IPS-20b (cell line): ENCODE results near the gene EIF4A3.
A peak's percentile ranks its signal among the peaks of the same experiment; 100 is the strongest.

Source experiments
- H3K27ac ChIP-seq: one replicate; pipeline ENCODE4 v1.5.1; 2013; ENCODE audit warnings: low read length
- H3K27me3 ChIP-seq: 2 replicates; pipeline ENCODE4 v1.6.1; 2013; ENCODE audit warnings: mild to moderate bottlenecking, low read length, inconsistent platforms; ENCODE audit not compliant: insufficient read depth
- H3K36me3 ChIP-seq: 2 replicates; pipeline ENCODE4 v1.6.1; 2013; ENCODE audit warnings: low read depth, mild to moderate bottlenecking, inconsistent platforms, low read length, moderate library complexity; ENCODE audit not compliant: insufficient read depth
- H3K4me1 ChIP-seq: 2 replicates; pipeline ENCODE4 v1.6.1; 2013; ENCODE audit warnings: mild to moderate bottlenecking, control low read depth, inconsistent platforms, low read length, moderate library complexity; ENCODE audit not compliant: insufficient read depth
- H3K4me3 ChIP-seq: 2 replicates; pipeline ENCODE4 v1.5.1; 2013; ENCODE audit warnings: mild to moderate bottlenecking, low read length, inconsistent platforms
- H3K9ac ChIP-seq: 2 replicates; pipeline ENCODE4 v1.6.1; 2013; ENCODE audit warnings: low read depth, mild to moderate bottlenecking, inconsistent platforms, low read length, moderate library complexity
- H3K9me3 ChIP-seq: 2 replicates; pipeline ENCODE4 v1.6.1; 2013; ENCODE audit warnings: mild to moderate bottlenecking, low read depth, low read length, inconsistent platforms; ENCODE audit not compliant: insufficient read depth

The EIF4A3 gene

GRCh38 chr17:80147035-80147822, at the start of gene EIF4A3:
EIF4A3 (minus strand) TSS chr17:80147128; CDS start chr17:80146961, 167 bp downstream.
- Histone ChIP-seq H3K36me3 (peaks cover 37% of the 10 kb centered on the region), H3K27ac (peak within 1 kb of the TSS; percentile 34), H3K9ac (peak within 1 kb of the TSS; percentile 90), H3K9me3 (no peaks in the 10 kb centered on the region), H3K4me3 (peak within 1 kb of the TSS; percentile 91), H3K4me1 (peaks cover 9% of the 10 kb centered on the region), H3K27me3 (no peaks in the 10 kb centered on the region)

GRCh38 chr17:80196652-80197051, 49.7 kb upstream of the EIF4A3 start:
- H3K27me3 ChIP-seq: no peaks in the 10 kb centered on the region
- no peaks in the 10 kb centered on the region for H3K4me1 ChIP-seq
- H3K4me3 ChIP-seq: no peak overlapping the region
- H3K9ac ChIP-seq: no peak overlapping the region
- no peak overlapping the region for H3K27ac ChIP-seq
- no peaks in the 10 kb centered on the region for H3K9me3 ChIP-seq
- H3K36me3 ChIP-seq: no peaks in the 10 kb centered on the region

DNA sequence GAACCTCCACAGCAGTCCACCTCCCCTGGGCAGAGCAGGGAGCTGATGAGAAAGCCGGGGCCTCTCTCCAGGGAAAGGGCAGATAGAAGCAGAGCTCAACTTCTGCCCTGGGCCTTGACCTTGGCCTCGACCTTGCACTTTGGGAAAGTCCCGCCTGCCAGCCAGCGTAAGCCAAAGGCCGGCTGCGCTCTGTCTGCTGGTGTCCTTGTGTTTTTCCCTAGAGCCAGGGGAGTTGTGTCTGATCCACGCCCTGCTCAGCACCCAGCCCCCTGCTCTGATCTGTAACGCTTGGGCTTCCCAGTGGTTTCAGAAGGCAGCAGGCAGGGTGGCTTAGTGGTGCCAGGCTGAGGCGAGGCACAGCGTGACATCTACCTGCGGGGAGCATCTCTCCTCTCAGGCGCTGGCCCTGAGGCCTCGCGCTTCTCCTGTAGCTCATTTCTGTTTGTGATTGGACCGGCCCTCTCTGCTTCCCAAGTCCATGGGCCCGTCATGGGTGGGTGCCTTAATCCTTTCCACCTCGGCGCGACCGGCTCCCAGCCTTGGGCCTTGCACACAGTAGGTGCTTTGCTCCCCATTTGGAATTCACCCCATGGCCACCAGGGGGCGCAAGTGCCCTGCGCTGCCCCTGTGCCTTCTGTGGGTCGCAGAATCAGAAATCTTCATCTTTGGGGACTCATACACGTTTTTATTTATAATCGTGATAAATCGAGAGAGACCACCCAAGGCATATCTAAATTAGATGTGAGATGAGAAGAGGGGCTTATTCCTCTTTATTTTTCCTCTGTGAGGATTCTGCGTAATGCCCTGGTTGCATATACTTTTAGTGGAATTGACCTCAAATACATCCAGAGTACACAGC, 49.0 kb upstream of the EIF4A3 start:
- Histone ChIP-seq H3K27me3 (no peaks in the 10 kb centered on the region), H3K9ac (no peak overlapping the region), H3K27ac (no peak overlapping the region), H3K9me3 (no peaks in the 10 kb centered on the region), H3K4me1 (no peaks in the 10 kb centered on the region), H3K4me3 (no peak overlapping the region), H3K36me3 (no peaks in the 10 kb centered on the region)

- Histone ChIP-seq H3K27me3 (no peaks in the 10 kb centered on the region), H3K4me3 (no peak overlapping the region), H3K4me1 (no peaks in the 10 kb centered on the region), H3K36me3 (no peaks in the 10 kb centered on the region), H3K27ac (no peak overlapping the region), H3K9ac (no peak overlapping the region), H3K9me3 (no peaks in the 10 kb centered on the region)
These were observed 48.2 kb upstream of the EIF4A3 start for GRCh38 chr17:80195141-80195540.

DNA sequence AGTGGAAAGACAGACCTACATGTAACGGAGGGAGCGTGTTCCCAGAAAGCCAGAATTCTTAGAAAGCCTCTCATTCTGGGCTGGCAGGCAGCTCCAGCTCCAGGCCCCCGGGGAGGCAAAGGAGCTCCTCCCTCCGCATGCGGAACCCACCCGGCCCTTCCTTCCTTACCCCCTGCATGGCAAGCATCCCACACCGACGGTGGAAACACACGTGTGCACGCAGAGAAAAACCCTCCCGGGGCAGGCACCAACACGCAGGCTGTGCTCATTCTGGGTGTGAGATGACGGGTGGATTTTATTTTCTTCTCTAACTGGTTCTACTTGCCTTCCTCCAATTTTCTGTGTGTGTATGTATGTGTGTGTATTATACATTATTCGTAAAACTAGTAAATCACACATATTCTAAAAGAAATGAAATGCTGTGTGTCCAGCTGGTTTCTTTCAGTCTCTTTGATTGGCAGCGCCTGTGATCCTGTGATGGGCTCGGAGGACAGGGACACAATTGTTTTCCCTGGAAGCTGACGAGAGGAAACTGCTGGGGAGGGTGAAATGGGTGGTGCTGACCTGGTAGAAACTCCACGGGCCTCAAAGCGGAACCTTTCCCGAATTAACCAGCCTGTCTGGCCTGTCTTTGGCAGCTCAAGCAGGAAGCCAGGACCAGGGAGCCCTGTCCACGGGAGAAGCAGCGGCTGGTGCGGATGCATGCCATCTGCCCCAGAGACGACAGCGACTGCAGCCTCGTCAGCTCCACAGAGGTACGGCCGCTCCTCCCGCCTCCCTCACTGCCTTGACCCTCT, 45.1 kb upstream of the EIF4A3 start:
- Histone ChIP-seq H3K9me3 (no peaks in the 10 kb centered on the region), H3K4me3 (no peak overlapping the region), H3K27ac (no peak overlapping the region), H3K36me3 (no peaks in the 10 kb centered on the region), H3K9ac (no peak overlapping the region), H3K4me1 (no peaks in the 10 kb centered on the region), H3K27me3 (no peaks in the 10 kb centered on the region)

DNA sequence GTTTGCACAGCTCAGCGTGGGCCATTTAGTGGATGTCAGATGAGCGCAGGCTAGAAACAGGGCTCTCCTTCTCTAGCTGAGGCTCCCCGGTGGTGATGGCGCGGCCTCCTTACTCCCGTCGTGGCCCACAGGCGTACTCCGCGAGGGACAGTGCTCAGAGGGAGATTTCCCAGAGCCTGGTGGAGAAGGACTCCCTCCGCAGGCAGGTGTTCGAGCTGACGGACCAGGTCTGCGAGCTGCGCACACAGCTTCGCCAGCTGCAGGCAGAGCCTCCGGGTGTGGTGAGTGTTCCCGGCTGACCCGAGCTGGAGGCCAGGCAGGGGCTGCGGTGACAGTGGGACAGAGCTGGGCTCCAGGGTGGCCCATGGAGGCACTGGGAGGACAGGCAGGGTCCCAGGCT, 44.3 kb upstream of the EIF4A3 start:
- Histone ChIP-seq H3K9ac (no peak overlapping the region), H3K9me3 (no peaks in the 10 kb centered on the region), H3K27ac (no peak overlapping the region), H3K36me3 (no peaks in the 10 kb centered on the region), H3K27me3 (no peaks in the 10 kb centered on the region), H3K4me3 (no peak overlapping the region), H3K4me1 (no peaks in the 10 kb centered on the region)

DNA sequence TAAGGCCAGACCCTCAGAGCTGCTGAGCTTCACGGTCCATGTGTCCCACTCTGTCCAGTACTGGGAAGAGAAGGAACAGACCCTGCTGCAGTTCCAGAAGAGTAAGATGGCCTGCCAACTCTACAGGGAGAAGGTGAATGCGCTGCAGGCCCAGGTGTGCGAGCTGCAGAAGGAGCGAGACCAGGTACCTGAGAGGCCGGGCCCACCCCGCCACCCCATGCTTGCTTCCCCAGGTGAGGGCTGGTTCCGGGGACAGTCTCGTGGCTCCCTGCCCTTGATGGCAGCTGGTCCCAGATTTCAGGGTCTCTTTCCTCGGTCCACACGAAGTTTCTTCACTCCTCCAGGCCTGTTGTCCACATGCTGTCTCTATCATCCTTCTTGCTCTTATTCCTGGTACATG, 43.8 kb upstream of the EIF4A3 start:
- H3K36me3 ChIP-seq: no peaks in the 10 kb centered on the region
- no peak overlapping the region for H3K9ac ChIP-seq
- no peak overlapping the region for H3K27ac ChIP-seq
- H3K4me1 ChIP-seq: no peaks in the 10 kb centered on the region
- no peaks in the 10 kb centered on the region for H3K27me3 ChIP-seq
- no peaks in the 10 kb centered on the region for H3K9me3 ChIP-seq
- no peak overlapping the region for H3K4me3 ChIP-seq

GRCh38 chr17:80189611-80190010, 42.7 kb upstream of the EIF4A3 start:
- Histone ChIP-seq H3K9ac (no peak overlapping the region), H3K36me3 (no peaks in the 10 kb centered on the region), H3K4me1 (no peaks in the 10 kb centered on the region), H3K4me3 (no peak overlapping the region), H3K27ac (no peak overlapping the region), H3K9me3 (no peaks in the 10 kb centered on the region), H3K27me3 (no peaks in the 10 kb centered on the region)

GRCh38 chr17:80187515-80187941, 40.6 kb upstream of the EIF4A3 start:
- no peak overlapping the region for H3K4me3 ChIP-seq
- no peaks in the 10 kb centered on the region for H3K4me1 ChIP-seq
- H3K36me3 ChIP-seq: no peaks in the 10 kb centered on the region
- no peaks in the 10 kb centered on the region for H3K27me3 ChIP-seq
- no peak overlapping the region for H3K9ac ChIP-seq
- H3K9me3 ChIP-seq: no peaks in the 10 kb centered on the region
- H3K27ac ChIP-seq: no peak overlapping the region

DNA sequence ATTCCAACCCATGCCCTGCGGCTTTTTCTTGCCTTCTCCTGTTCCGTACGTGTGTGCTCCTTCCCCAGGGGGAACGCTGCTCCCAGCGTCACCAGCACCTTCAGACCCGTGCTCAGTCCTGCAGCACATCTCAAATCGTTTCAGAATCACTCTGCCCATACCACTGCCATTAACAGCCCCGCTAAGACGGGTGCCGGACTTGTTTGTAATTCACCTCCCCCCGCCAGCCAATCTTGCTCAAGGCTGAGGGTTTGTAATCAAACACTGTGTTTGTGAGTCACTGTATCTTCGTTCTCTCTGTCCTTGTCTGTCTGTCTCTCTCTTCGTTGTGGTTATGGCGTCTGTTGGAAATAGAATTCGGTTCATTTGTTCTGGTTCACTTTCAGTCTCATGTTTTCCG, 40.2 kb upstream of the EIF4A3 start:
- Histone ChIP-seq H3K4me3 (no peak overlapping the region), H3K36me3 (no peaks in the 10 kb centered on the region), H3K4me1 (no peaks in the 10 kb centered on the region), H3K9me3 (no peaks in the 10 kb centered on the region), H3K9ac (no peak overlapping the region), H3K27me3 (no peaks in the 10 kb centered on the region), H3K27ac (no peak overlapping the region)

DNA sequence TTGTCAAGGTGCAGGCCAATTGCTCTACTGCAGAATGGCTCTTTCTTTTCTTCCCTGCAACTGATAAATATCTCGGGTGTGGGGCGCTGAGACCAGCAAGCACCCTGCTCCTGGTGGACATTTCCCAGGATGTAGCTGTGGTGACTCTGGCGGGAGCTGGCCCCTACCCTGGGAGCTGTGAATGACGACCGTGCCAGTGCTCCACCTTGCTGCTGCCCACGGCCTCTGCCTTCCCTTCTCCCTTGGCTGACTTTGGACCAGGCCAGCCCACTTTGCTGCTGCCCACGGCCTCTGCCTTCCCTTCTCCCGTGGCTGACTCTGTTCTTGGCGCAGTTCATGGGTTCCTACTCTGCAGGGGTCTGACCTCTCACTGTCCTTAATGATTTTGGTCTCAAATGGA, 39.0 kb upstream of the EIF4A3 start:
- no peak overlapping the region for H3K4me3 ChIP-seq
- no peak overlapping the region for H3K9ac ChIP-seq
- no peaks in the 10 kb centered on the region for H3K4me1 ChIP-seq
- H3K27ac ChIP-seq: no peak overlapping the region
- no peaks in the 10 kb centered on the region for H3K36me3 ChIP-seq
- H3K27me3 ChIP-seq: no peaks in the 10 kb centered on the region
- H3K9me3 ChIP-seq: no peaks in the 10 kb centered on the region
